ENCODE data around the gene RASSF5.

DNA sequence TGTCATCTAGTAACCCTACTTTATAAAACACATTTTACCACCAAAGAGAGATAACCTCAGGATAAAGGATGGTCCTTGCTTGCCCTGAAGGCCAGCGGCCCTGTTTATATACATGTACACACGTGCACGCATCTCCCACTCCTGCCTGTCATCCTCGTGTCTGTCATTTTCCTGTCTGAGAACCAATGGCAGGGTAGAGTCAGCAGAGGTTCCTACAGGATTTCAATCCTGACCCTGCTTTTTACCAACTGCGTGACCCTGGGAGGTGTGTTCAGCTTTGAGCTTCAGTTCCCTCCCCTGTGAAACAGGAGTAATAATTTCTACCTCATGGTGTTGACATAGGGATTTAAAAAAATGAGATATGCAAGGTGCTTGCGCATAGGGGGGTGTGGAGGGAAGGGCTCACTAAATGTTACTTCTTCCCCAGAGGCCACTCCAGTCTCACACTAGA, 12.3 kb upstream of the RASSF5 start:
- TF ChIP-seq EZH2 (IDR thresholded peaks at IDR 0.05; ENCODE audit: borderline replicate concordance, low read depth, low read length, severe bottlenecking) = no peak
- TF ChIP-seq, protein P1, sequence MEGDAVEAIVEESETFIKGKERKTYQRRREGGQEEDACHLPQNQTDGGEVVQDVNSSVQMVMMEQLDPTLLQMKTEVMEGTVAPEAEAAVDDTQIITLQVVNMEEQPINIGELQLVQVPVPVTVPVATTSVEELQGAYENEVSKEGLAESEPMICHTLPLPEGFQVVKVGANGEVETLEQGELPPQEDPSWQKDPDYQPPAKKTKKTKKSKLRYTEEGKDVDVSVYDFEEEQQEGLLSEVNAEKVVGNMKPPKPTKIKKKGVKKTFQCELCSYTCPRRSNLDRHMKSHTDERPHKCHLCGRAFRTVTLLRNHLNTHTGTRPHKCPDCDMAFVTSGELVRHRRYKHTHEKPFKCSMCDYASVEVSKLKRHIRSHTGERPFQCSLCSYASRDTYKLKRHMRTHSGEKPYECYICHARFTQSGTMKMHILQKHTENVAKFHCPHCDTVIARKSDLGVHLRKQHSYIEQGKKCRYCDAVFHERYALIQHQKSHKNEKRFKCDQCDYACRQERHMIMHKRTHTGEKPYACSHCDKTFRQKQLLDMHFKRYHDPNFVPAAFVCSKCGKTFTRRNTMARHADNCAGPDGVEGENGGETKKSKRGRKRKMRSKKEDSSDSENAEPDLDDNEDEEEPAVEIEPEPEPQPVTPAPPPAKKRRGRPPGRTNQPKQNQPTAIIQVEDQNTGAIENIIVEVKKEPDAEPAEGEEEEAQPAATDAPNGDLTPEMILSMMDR (IDR thresholded peaks at IDR 0.05; ENCODE audit: borderline replicate concordance, extremely low read depth, low read length, poor library complexity, severe bottlenecking) = no peak

Data from DND-41 (cell line).